ENCODE results near the gene B3GALNT2. TPM values are rescaled to one million over a fixed set of nuclear protein-coding genes. Genes with fewer than 3 reads are reported as not detected.

B3GALNT2 gene
- total RNA-seq, 1 donor from 2014 or later, result 34.0 TPM

DNA sequence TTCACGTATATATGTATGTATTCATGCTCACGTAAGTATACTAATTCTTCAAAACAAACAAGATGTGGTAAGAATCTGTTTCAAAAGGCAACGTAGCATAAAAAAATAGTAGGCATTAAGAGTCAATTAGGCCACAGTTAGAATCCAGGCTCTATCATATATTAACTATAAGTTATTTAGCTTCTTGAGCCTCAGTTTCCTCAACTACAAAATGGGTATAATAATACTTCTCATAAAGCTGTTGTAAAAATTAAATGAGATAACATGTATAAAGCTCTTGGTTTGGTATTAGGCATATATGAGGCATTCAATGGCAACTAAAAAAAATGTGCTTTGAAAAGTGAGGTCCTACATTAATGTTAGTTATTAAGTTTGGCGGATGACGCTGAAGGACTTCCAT is 9.2 kb downstream of the B3GALNT2 start:
- no peaks in the 10 kb centered on the region for H3K36me3 ChIP-seq (ENCODE audit: control insufficient read depth, insufficient read depth, low read length)
- TF ChIP-seq, protein P1, sequence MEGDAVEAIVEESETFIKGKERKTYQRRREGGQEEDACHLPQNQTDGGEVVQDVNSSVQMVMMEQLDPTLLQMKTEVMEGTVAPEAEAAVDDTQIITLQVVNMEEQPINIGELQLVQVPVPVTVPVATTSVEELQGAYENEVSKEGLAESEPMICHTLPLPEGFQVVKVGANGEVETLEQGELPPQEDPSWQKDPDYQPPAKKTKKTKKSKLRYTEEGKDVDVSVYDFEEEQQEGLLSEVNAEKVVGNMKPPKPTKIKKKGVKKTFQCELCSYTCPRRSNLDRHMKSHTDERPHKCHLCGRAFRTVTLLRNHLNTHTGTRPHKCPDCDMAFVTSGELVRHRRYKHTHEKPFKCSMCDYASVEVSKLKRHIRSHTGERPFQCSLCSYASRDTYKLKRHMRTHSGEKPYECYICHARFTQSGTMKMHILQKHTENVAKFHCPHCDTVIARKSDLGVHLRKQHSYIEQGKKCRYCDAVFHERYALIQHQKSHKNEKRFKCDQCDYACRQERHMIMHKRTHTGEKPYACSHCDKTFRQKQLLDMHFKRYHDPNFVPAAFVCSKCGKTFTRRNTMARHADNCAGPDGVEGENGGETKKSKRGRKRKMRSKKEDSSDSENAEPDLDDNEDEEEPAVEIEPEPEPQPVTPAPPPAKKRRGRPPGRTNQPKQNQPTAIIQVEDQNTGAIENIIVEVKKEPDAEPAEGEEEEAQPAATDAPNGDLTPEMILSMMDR (IDR thresholded peaks at IDR 0.05; ENCODE audit: insufficient read depth, low read length, poor library complexity, severe bottlenecking), result no peak
- no peak overlapping the region for H3K4me3 ChIP-seq (ENCODE audit: low read depth, low read length)
- no peak for DNase-seq (ENCODE audit: low read depth)
- H3K27me3 ChIP-seq (ENCODE audit: control insufficient read depth, insufficient read depth, low read length), result no peaks in the 10 kb centered on the region

DNA sequence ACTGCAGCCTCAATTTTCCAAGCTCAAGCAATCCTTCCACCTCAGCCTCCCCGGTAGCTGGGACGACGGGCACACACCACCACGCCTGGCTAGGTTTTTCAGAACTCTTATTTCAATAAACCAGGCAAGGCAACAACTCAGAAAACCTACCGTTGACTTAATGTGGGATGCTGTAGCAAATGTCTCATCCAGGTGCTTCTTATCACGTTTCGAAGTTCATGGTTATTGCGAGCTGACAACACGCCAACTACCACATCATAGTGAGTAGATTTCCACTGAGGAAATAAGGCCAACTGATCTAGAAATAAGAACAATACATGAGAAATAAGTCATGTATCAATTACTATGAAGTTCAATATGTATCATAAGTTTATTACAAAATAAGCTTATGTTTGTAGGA is 9.7 kb downstream of the B3GALNT2 start:
- no peaks in the 10 kb centered on the region for H3K27me3 ChIP-seq (ENCODE audit: control insufficient read depth, insufficient read depth, low read length)
- H3K36me3 ChIP-seq (ENCODE audit: control insufficient read depth, insufficient read depth, low read length), result no peaks in the 10 kb centered on the region
- TF ChIP-seq, protein P1 (IDR thresholded peaks at IDR 0.05; ENCODE audit: insufficient read depth, low read length, poor library complexity, severe bottlenecking), result no peak
- H3K4me3 ChIP-seq (ENCODE audit: low read depth, low read length), result no peak overlapping the region
- no peak for DNase-seq (ENCODE audit: low read depth)

DNA sequence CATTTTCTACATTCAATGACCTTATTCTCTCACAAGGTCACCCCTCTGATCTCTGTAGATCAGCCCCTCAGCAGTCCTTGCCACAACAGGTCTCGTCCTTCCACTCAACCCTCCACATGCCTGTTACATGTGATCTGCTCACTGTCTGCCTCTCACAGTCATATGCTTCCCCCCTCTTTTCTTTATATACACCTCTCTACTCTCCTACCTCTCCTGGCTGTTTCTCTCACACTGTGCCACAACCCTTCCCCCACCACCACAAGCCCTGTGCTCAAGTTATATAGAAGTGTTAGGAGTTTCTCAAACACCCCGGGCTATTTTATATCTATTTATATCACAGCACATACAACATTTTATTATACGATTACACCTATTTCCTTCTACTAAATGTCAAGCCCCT is 12.6 kb downstream of the B3GALNT2 start:
- Histone ChIP-seq H3K4me3 (ENCODE audit: low read depth, low read length) (no peak overlapping the region), H3K27me3 (ENCODE audit: control insufficient read depth, insufficient read depth, low read length) (no peaks in the 10 kb centered on the region), H3K36me3 (ENCODE audit: control insufficient read depth, insufficient read depth, low read length) (no peaks in the 10 kb centered on the region)
- TF ChIP-seq, protein P1 (IDR thresholded peaks at IDR 0.05; ENCODE audit: insufficient read depth, low read length, poor library complexity, severe bottlenecking), result no peak
- DNase-seq (ENCODE audit: low read depth), result no peak

DNA sequence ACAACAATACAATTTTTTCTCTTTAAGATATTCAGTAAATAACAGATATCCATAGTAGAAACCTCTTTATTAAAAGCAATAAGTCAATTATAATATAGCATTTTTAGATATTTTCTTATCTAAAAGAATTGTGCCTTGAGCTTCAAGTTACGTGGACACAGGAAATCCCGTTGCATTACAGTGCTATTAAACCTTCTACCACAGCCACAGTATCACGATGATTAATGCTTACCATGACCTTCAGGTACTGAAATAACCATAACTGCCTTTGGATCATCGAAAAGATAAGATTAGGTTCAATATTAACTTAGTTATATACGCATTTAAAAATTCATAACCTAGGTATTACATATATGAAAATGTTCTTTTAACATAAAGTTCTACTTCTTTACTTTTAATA is 17.9 kb downstream of the B3GALNT2 start:
- Histone ChIP-seq H3K27me3 (ENCODE audit: control insufficient read depth, insufficient read depth, low read length) (no peaks in the 10 kb centered on the region), H3K4me3 (ENCODE audit: low read depth, low read length) (no peak overlapping the region), H3K36me3 (ENCODE audit: control insufficient read depth, insufficient read depth, low read length) (no peaks in the 10 kb centered on the region)
- TF ChIP-seq, protein P1 (IDR thresholded peaks at IDR 0.05; ENCODE audit: insufficient read depth, low read length, poor library complexity, severe bottlenecking), result no peak
- no peak for DNase-seq (ENCODE audit: low read depth)

DNA sequence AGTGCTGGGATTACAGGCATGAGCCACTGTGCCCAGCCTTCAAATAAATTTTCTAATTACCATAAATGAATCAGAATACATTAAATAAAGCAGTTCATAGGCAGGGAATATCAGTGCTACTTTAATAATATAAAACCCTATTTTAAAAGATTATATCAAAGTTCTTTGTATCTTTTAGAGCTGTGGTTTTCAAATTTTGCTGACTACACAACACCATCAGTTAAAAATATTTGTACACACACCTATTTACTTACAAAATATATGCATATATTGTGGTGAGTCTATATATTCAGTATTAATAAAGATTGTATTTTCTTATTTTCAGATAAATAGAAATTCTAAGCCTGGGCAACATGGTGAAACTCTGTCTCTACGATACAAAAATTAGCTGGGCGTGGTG is 18.7 kb downstream of the B3GALNT2 start:
- TF ChIP-seq, protein P1 (IDR thresholded peaks at IDR 0.05; ENCODE audit: insufficient read depth, low read length, poor library complexity, severe bottlenecking), result no peak

DNA sequence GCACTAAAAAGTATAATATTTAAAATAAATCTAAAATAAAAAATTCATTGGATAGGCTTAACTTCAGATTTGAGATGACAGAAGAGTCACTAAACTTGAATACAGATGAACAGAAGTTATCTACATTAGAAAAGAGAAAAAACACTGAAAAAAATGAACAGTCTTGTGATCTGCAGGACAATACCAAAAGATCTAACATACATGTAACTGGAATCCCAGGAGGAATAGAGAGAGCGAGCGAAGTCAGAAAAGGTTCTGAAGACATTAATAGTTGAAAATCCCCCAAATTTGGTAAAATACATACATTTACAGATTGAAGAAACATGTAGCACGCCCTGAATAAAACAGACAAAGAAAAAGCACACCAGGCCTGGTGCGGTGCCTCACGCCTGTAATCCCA is 21.2 kb downstream of the B3GALNT2 start:
- no peak overlapping the region for H3K4me3 ChIP-seq (ENCODE audit: low read depth, low read length)
- no peak for DNase-seq (ENCODE audit: low read depth)
- TF ChIP-seq, protein P1 (IDR thresholded peaks at IDR 0.05; ENCODE audit: insufficient read depth, low read length, poor library complexity, severe bottlenecking), result no peak
- H3K36me3 ChIP-seq (ENCODE audit: control insufficient read depth, insufficient read depth, low read length), result no peaks in the 10 kb centered on the region
- H3K27me3 ChIP-seq (ENCODE audit: control insufficient read depth, insufficient read depth, low read length), result no peaks in the 10 kb centered on the region

More for the DNA sequence above, 18.7 kb downstream of the B3GALNT2 start:
- no peak for DNase-seq (ENCODE audit: low read depth)
- Histone ChIP-seq H3K4me3 (ENCODE audit: low read depth, low read length) (no peak overlapping the region), H3K27me3 (ENCODE audit: control insufficient read depth, insufficient read depth, low read length) (no peaks in the 10 kb centered on the region), H3K36me3 (ENCODE audit: control insufficient read depth, insufficient read depth, low read length) (no peaks in the 10 kb centered on the region)
